H9 (cell line): ENCODE data around the gene WDR6. TPM values are rescaled to one million over a fixed set of nuclear protein-coding genes. Genes with fewer than 3 reads are reported as not detected.

Experiments
- DNase-seq: peaks from one replicate; pipeline ENCODE4 v3.0.0-alpha.2; 2017
- H2AFZ ChIP-seq: one replicate; pipeline ENCODE4 v1.6.1; 2013; ENCODE audit warnings: mild to moderate bottlenecking, low read length, control low read depth, moderate library complexity
- H2AK5ac ChIP-seq: 2 replicates; pipeline ENCODE4 v1.6.1; 2013; ENCODE audit warnings: low read length, control low read depth, mixed read lengths; ENCODE audit not compliant: insufficient read length
- H2BK120ac ChIP-seq: one replicate; pipeline ENCODE4 v1.6.1; 2013; ENCODE audit warnings: low read depth, mild to moderate bottlenecking, low read length, control low read depth, inconsistent platforms; ENCODE audit not compliant: poor library complexity, severe bottlenecking
- H2BK12ac ChIP-seq: 2 replicates; pipeline ENCODE4 v1.6.1; 2013; ENCODE audit warnings: low read length, control low read depth, mixed read lengths, low read depth; ENCODE audit not compliant: insufficient read length
- H2BK15ac ChIP-seq: 2 replicates; pipeline ENCODE4 v1.6.1; 2013; ENCODE audit warnings: low read depth, low read length, control low read depth
- H2BK20ac ChIP-seq: one replicate; pipeline ENCODE4 v1.6.1; 2013; ENCODE audit warnings: low read depth, mild to moderate bottlenecking, low read length, control low read depth, inconsistent platforms; ENCODE audit not compliant: poor library complexity, severe bottlenecking
- H2BK5ac ChIP-seq: 2 replicates; pipeline ENCODE4 v1.6.1; 2013; ENCODE audit warnings: low read length, control low read depth, mixed read lengths; ENCODE audit not compliant: insufficient read length
- H3K14ac ChIP-seq: 2 replicates; pipeline ENCODE4 v1.6.1; 2013; ENCODE audit warnings: low read length, control low read depth; ENCODE audit not compliant: insufficient read depth
- H3K18ac ChIP-seq: 2 replicates; pipeline ENCODE4 v1.6.1; 2013; ENCODE audit warnings: low read depth, mild to moderate bottlenecking, mixed read lengths, low read length, control low read depth; ENCODE audit not compliant: insufficient read length
- H3K23ac ChIP-seq: 2 replicates; pipeline ENCODE4 v1.6.1; 2013; ENCODE audit warnings: low read length, control low read depth, mixed read lengths, low read depth; ENCODE audit not compliant: insufficient read length
- H3K23me2 ChIP-seq: 2 replicates; pipeline ENCODE4 v1.6.1; 2013; ENCODE audit warnings: low read depth, mild to moderate bottlenecking, mixed read lengths, low read length, control low read depth; ENCODE audit not compliant: insufficient read length, poor library complexity, severe bottlenecking
- H3K27ac ChIP-seq: 2 replicates; pipeline ENCODE4 v1.5.1; 2013; ENCODE audit warnings: low read length, control low read depth, mixed read lengths, low read depth; ENCODE audit not compliant: insufficient read length
- H3K27me3 ChIP-seq: 2 replicates; pipeline ENCODE4 v1.6.1; 2013; ENCODE audit warnings: low read length, control low read depth, inconsistent platforms; ENCODE audit not compliant: insufficient read depth
- H3K4ac ChIP-seq: 2 replicates; pipeline ENCODE4 v1.6.1; 2013; ENCODE audit warnings: low read depth, mild to moderate bottlenecking, control low read depth, inconsistent platforms, low read length, moderate library complexity
- H3K4me1 ChIP-seq: 2 replicates; pipeline ENCODE4 v1.6.1; 2013; ENCODE audit warnings: low read length, control low read depth, inconsistent platforms; ENCODE audit not compliant: insufficient read depth
- H3K4me2 ChIP-seq: 2 replicates; pipeline ENCODE4 v1.6.1; 2013; ENCODE audit warnings: low read length, control low read depth, mixed read lengths; ENCODE audit not compliant: insufficient read length, insufficient read depth
- H3K56ac ChIP-seq: 2 replicates; pipeline ENCODE4 v1.6.1; 2013; ENCODE audit warnings: low read depth, mild to moderate bottlenecking, mixed read lengths, low read length, control low read depth; ENCODE audit not compliant: insufficient read length
- H3K79me1 ChIP-seq: 2 replicates; pipeline ENCODE4 v1.6.1; 2013; ENCODE audit warnings: low read depth, mild to moderate bottlenecking, moderate library complexity, low read length, control low read depth, inconsistent platforms; ENCODE audit not compliant: insufficient read depth, poor library complexity, severe bottlenecking
- H3K79me2 ChIP-seq: 2 replicates; pipeline ENCODE4 v1.6.1; 2013; ENCODE audit warnings: low read length, control low read depth, inconsistent platforms; ENCODE audit not compliant: insufficient read depth
- H3K9ac ChIP-seq: 2 replicates; pipeline ENCODE4 v1.6.1; 2013; ENCODE audit warnings: low read length, control low read depth, mixed read lengths; ENCODE audit not compliant: insufficient read length; ENCODE audit errors: extremely low read depth
- H3K9me3 ChIP-seq: one replicate; pipeline ENCODE4 v1.6.1; 2013; ENCODE audit warnings: low read depth, low read length, inconsistent platforms; ENCODE audit not compliant: control insufficient read depth
- H3T11ph ChIP-seq: one replicate; pipeline ENCODE4 v1.6.1; 2013; ENCODE audit warnings: mild to moderate bottlenecking, low read length, control low read depth, inconsistent platforms
- H4K20me1 ChIP-seq: one replicate; pipeline ENCODE4 v1.6.1; 2013; ENCODE audit not compliant: control insufficient read depth, insufficient read length, insufficient read depth
- H4K5ac ChIP-seq: 2 replicates; pipeline ENCODE4 v1.6.1; 2013; ENCODE audit warnings: low read depth, mild to moderate bottlenecking, mixed read lengths, low read length, control low read depth; ENCODE audit not compliant: insufficient read length
- H4K8ac ChIP-seq: replicated peaks from 2 replicates; pipeline ENCODE4 v1.6.1; 2013; ENCODE audit warnings: low read length, control low read depth, mixed read lengths, low read depth; ENCODE audit not compliant: insufficient read length
- H4K91ac ChIP-seq: 2 replicates; pipeline ENCODE4 v1.6.1; 2013; ENCODE audit warnings: low read depth, mild to moderate bottlenecking, moderate library complexity, mixed read lengths, low read length, control low read depth; ENCODE audit not compliant: insufficient read length
- H3K27ac Mint-ChIP-seq, 3 experiments: 2 replicates in 2 of 3; 3 replicates in 1 of 3; pipeline ENCODE4 v1.8.0; 2020 to 2021; ENCODE audit warnings: mixed read lengths in 3 of 3, mild to moderate bottlenecking in 1 of 3, moderate library complexity in 1 of 3
- H3K27me3 Mint-ChIP-seq: 2 replicates; pipeline ENCODE4 v1.8.0; 2021; ENCODE audit warnings: low read depth, mild to moderate bottlenecking, moderate library complexity, mixed read lengths
- H3K36me3 Mint-ChIP-seq, 3 experiments: 2 replicates in 2 of 3; 3 replicates in 1 of 3; pipeline ENCODE4 v1.8.0; 2020 to 2021; ENCODE audit warnings: low read depth in 3 of 3, mixed read lengths in 3 of 3; ENCODE audit not compliant: insufficient read depth in 1 of 3
- H3K4me1 Mint-ChIP-seq, 2 experiments: 2 replicates each; pipeline ENCODE4 v1.8.0; 2020; ENCODE audit warnings: mixed read lengths in 2 of 2
- H3K4me3 Mint-ChIP-seq, 2 experiments: 2 replicates in 1 of 2; 3 replicates in 1 of 2; pipeline ENCODE4 v1.8.0; 2020 to 2021; ENCODE audit warnings: mild to moderate bottlenecking in 2 of 2, mixed read lengths in 2 of 2, moderate library complexity in 1 of 2
- H3K9me3 Mint-ChIP-seq, 2 experiments: 2 replicates in 1 of 2; 3 replicates in 1 of 2; pipeline ENCODE4 v1.8.0; 2020; ENCODE audit warnings: mild to moderate bottlenecking in 2 of 2, mixed read lengths in 2 of 2, moderate library complexity in 1 of 2
- CTCF ChIP-seq: fragments of 200-600 bp; sonication (generic); conservative IDR thresholded peaks from 3 replicates; pipeline ENCODE4 v1.8.0; 2021; ENCODE audit warnings: antibody characterized with exemption, mild to moderate bottlenecking
- WGBS: extraction: QIAGEN DNeasy Blood & Tissue Kit; methylation state at CpG from one replicate; pipeline ENCODE4 v1.1.7; 2013; ENCODE audit warnings: missing lambda C conversion rate, low lambda C conversion rate, mixed read lengths; ENCODE audit not compliant: insufficient read length; ENCODE audit errors: extremely low coverage; 5-methylcytosine and 5-hydroxymethylcytosine counted together
- total RNA-seq: library from RNA; stranded (reverse); gene quantifications from 2 replicates; pipeline ENCODE4 v1.2.1, GENCODE V29; 2021

Gene WDR6
- total RNA-seq, 1 experiment from 2014 or later = 298 TPM

DNA sequence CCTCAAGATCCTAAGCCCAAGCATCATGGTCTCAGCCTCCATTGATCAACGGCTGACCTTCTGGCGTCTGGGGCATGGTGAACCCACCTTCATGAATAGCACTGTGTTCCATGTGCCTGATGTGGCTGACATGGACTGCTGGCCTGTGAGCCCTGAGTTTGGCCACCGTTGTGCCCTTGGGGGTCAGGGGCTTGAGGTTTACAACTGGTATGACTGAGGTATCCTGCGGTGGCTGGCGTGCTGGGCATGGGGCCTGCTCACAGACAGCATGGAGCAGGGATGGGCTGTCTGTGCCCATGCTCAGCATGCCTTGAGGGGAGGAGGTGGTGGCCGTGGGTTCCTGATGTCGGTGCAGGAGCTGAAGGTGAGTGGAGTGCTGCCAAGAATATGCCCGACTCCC, 7.9 kb downstream of the WDR6 start:
- Histone ChIP-seq H2BK120ac (no peak overlapping the region), H3K56ac (no peak overlapping the region), H2AK5ac (no peak overlapping the region), H4K5ac (no peak overlapping the region), H3K9me3 (no peaks in the 10 kb centered on the region), H3K27ac (no peak overlapping the region), H3K23me2 (peaks cover 7% of the 10 kb centered on the region), H3K18ac (no peak overlapping the region), H2BK5ac (no peak overlapping the region), H3K23ac (no peak overlapping the region), H4K20me1 (peaks cover 1% of the 10 kb centered on the region), H2AFZ (no peak overlapping the region), H2BK15ac (no peak overlapping the region), H4K91ac (no peak overlapping the region), H3K14ac (no peak overlapping the region), H3K79me2 (no peaks in the 10 kb centered on the region; the same call in 1 of the 2 replicates), H4K8ac (no peak overlapping the region), H2BK12ac (no peak overlapping the region), H3K4me1 (no peaks in the 10 kb centered on the region), H2BK20ac (no peak overlapping the region), H3K27me3 (no peaks in the 10 kb centered on the region), H3K4ac (no peak overlapping the region), H3K79me1 (no peaks in the 10 kb centered on the region), H3K9ac (no peak overlapping the region), H3T11ph (no peak overlapping the region), H3K4me2 (no peak overlapping the region)
- WGBS = no CpG with 5 or more reads among the region's 8 CpGs
- H3K4me3 Mint-ChIP-seq = no peak overlapping the region; a peak in 1 of 5 replicates
- H3K4me1 Mint-ChIP-seq = peaks cover 14 to 17% of the 10 kb centered on the region in 2 experiments
- H3K9me3 Mint-ChIP-seq = no peaks in the 10 kb centered on the region
- H3K27ac Mint-ChIP-seq = peak overlapping the region in 1 of 3 experiments; percentile 79; a peak in 1 of 7 replicates
- no peak for DNase-seq
- no peak for TF ChIP-seq CTCF
- no peaks in the 10 kb centered on the region for H3K27me3 Mint-ChIP-seq
- H3K36me3 Mint-ChIP-seq = peaks cover 25 to 59% (median 50%) of the 10 kb centered on the region in 3 experiments
